Heart left ventricle (tissue), 13 donors: Measurements from ENCODE around the gene DEFB124.

Source experiments
- CTCF ChIP-seq, 12 donors: fragments of 200-600 bp; sonication (generic) in 4 of 12; IDR thresholded peaks; one replicate each; pipeline versions ENCODE4 v1.5.0 to v1.8.0; 2018 to 2022; ENCODE audit warnings: antibody characterized with exemption in 12 of 12, mild to moderate bottlenecking in 5 of 12
- POLR2A ChIP-seq, 2 donors: fragments of 450-650 bp; IDR thresholded peaks; one replicate each; pipeline ENCODE4 v1.6.1; 2017; ENCODE audit warnings: antibody characterized with exemption in 2 of 2, mild to moderate bottlenecking in 2 of 2, moderate library complexity in 2 of 2
- donor health status: ischemic (EF 13 %, LVEDD 7.1; RV severe dilation, severe dysfunction).
- donor health status: DM: no; HTN: yes; CAD: no.
- donor health status: DM: no; HTN: no; CAD: no.
- donor health status: ischemic (EF 25% LVEDD 6.9; RV normal size, moderate dysfunction).
- donor health status: ischemic (EF 25% LVEDD 5.7; RV mildly dilated, moderate dysfunction).
- donor health status: ischemic (EF 35%, LVEDD 5.7; RV mildly dilated, moderate dysfunction).
- donor health status: nonischemic (EF 11% LVEDD 7.7; RV severe dilation, severe dysfunction).
- donor health status: DM: yes; HTN: yes; CAD: no.
- donor health status: PGD.
- donor health status: ischemic (EF 29% LVEDD 5.4; RV normal size, mild dysfunction).
- donor health status: nonischemic (EF 23%, LVEDD 6.1; RV moderate dilation, normal function).

DNA sequence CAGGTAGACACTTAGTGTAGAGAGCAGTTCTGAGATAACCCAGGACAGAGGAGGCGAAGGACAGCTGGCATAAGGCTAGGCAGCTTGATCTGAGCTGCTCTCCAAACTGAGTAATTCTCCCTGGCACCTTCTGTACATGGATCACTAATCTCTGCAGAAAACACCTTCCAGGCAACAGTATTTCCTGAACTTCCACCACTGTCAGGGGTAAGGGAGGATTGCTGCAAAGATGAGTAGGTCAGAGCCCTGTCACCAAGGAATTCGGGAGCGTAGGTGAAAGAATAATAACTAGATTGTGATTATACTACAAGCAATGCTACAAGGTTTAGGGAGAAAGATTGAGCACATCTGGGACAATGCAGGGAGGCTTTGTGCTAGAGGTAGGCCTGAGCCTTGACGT lies 41.2 kb upstream of the DEFB124 start:
- TF ChIP-seq POLR2A (IDR thresholded peaks at IDR 0.05) (no peak), CTCF (IDR thresholded peaks at IDR 0.05) (no peak)
